NCI-H526 (cell line): Measurements from ENCODE around the gene CHSY1.
A peak's percentile ranks its signal among the peaks of the same experiment; 100 is the strongest.

Experiments
- DNase-seq, 2 experiments: peaks; one replicate each; lab custom pipeline; 2025; lab: John Stamatoyannopoulos, UW

The CHSY1 gene

DNA sequence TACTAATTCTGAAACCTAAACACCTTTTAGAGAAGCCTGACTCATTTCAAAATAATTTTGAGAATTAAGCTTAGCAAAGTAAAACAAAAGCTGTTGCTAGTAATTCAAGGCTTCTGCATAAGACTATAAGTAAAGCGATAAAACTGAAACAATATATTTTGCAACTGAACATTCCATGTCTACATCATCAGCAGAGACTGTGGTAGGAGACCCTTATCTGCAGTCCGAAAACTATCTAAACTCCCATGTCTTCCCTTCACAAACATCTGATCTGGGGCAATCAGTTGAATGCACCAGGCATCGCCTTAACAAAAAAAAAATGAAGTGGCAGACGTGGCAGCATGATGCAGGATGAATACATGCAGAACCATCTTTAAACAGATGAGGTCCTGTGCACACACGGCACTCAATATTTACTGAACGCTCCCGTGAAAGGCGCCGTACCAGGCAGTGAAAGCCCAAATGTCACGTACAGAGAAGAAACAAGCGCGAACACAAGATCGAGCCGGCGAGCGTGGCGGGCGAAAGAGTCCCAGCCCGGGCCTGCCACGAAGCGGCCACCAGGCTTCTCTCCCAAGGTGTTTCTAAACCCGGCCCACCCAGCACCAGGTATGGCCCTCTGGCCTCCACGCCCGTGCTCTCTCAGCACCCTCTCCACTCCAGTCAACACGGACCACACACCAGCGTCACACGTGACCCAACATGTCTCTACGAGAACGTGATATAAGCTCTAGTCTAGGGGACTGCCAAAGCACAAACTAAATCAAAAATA, 63.0 kb downstream of the CHSY1 start:
- DNase-seq, result no peak

DNA sequence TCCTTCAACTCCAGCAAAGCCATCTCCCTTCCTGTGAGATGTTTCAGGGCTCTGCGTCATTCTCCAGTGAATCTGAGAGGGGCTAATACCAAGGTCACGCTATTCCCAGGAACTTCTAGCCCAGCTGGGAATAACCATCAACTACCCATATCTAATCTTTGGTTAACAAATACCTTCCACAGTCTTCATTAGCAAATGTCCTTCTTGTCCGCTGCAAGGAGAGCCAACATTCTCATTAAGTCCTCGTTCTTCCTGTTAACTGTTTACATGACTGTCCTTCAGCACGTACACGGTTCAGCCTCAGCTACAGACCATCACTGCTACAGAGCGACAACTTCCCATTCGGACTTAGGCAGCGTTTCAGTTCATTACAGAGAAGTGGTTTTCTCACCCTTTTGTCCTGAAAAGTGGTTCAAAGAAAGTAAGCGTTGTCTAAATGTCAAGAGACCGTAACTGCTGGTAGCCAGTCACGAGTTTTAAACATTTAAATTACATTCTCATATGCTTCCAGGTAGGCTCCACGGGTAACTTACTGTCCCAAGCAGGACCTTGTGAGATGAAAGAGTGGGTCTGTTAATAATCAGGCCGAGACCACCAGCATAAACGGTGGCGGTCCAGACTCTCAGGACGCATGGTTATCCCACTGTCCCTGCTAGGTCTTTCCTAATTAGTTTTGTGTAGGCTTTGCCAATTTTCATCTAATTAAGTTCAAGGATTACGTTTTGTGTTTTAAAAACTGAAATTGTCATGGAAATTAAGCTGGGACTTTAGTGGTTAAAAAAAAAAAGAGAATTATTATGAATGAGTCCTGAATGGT, 63.8 kb downstream of the CHSY1 start:
- DNase-seq, result no peak

DNA sequence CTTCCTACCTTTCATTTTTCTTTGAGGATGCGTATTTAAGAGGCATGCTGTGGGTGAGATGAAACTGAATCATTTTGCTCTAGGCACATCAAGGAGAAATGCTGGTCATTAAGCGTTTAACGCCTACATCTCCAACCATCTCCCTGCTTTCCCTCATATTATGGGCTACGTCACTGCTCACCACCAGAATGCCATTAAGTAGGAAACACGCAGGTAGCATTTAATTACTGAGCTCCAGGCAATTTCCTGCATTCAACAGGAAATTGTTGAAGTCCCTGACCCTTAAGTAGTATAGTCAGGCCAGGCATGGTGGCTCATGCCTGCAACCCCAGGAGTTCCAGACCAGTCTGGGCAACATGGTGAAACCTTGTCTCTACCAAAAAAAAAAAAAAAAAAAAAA, 66.1 kb downstream of the CHSY1 start:
- DNase-seq, result no peak

DNA sequence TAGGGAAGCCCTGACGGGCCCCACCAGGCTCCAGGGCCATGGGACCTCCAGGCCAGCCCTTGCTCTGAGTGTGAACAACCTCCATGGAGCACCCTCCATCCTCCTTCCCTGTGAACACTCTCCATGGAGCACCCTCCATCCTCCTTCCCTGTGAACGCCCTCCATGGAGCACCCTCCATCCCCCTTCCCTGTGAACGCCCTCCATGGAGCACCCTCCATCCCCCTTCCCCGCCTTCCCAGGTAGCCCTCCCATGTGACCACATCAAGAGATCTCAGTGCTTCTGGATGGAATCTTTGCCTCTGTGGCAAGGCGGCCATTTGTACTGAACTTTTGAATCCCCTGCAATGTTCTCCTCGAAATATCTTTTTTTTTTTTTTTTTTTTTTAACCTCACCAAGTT, 66.5 kb downstream of the CHSY1 start:
- DNase-seq, result no peak

DNA sequence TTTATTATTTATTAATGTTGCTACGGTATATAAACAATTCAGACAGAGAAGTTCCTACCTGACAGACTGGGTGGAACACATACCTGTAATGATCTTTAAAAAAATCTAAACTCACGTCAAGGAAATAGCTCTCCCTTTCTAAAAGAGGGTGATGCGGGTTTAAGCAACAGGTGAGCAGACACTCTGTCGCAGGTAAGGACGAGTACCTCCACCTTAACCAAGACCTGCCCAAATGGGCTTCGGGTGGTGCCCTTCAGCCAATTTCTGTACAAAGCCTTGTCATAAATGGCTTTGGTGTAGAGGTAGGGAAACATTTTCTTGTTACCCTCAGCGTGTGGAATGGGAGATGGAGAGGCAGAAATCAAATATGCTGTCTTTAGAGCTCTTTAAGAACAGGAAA, 67.0 kb downstream of the CHSY1 start:
- DNase-seq, result no peak

DNA sequence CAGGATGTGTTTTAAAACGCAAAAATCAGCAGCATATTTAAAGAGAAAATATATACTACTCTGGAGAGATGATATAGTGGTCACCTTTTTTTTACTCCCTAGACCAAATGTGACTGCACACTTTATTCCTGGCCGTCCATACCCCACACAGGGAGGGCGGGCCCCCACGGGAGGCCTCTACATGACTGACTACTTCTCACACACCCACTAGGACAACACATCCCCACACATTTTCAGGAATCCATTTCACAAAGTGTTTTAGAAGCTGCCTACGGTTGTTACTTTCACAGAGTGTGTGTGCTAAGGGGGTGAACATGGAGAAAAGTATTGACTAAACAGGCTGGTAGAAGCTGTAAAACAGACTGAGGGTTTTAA, 67.9 kb downstream of the CHSY1 start:
- DNase-seq, result no peak

DNA sequence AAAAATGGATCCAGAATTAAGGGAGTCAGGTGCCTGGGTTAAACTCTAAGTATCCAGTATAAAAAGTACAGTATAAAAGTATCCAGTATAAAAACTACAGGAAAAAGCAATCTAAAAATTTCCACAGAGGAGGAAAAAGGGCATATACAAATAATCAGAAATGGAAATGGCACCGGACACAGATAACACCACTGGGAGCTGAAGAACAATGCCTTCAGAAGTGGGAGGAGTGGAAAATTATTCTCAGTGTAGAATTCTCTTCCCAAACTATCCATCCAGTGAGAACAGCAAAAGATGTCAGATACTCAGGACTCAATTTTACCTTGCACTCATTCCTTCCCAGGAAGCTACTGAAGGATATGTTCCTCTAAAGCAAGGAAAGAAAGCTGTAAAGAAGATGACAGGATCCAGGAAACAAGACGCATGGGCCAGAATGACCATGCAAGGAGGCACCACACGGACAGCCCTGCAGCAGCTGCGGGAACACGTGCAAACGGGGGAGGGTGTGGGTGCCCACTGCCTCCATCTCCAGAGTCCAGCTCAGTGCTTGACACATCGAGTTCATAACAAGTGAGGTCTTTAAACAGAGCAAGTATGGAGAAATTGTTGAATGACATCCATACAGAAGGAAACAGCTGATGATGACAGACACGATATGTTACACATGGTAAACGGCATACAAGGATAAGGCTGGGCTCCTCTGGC, 68.5 kb downstream of the CHSY1 start:
- DNase-seq, result no peak

DNA sequence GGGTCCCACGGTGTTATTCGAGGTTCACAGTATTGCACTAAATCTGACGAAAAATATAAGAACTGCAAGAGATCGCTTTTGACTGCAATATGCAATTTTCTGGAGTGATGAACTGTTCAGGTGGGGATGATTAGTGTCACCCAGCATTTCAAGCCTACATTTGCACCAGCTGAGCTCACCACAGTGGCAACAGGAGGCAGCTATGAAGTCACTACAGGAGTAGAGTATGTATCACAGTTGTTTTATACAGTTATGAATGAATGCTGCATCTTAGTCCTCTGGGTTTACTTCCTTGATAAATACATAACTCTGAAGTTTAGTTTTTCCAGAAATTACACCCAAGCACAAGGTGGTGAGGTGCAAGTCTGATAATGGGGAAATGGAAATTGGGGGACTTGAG, 69.6 kb downstream of the CHSY1 start:
- DNase-seq, result no peak

DNA sequence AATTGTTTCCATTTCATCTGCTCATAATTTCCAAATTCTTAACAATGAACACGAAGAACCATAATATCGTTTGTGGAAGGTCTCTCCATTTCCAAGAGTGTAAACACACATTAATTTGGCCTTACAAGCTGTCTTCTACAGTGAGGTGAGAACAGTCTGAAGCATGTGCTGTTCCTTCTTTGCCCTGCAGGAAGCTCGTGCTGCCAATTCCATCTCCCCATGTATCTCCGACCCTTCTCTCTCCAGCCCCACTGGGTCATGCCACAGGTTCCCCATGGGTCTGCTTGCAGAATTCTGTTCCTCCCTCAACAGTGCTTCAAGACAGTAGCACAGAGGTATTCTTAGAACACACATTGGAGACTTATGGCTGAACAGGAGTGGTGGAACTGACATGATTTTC, 70.5 kb downstream of the CHSY1 start:
- DNase-seq, result no peak

DNA sequence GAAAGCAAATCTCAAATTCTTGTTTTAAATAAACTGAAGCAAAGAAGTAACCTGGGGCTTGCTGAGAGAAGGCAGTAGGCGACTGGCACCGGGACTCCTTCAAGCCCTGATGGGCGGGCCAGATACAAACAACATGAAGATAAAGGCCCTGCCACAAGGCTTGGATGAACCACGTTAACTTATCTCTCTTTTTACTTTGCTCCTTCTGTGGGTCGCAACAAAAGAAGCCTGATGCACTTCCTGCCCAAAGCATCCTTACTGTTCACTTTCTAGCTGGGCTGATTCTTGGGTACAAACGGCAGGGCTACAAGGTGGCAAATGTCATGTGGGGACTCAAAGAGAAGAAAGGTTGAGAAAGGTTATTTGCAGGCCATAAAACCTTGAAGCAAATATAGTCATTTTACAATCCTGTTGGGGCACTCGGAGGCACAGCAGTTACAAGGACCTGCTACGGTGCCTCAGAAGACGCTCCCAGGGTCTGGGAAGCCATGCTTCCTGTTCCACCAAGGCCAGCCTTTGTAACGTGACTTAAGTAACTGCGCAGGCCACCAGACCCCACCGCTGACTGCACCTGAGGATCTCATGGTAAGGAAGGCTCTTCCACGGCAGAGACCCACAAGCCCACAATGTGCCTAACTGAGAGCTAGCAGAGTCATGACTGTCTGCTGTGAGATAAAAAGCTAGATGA, 71.1 kb downstream of the CHSY1 start:
- no peak for DNase-seq

DNA sequence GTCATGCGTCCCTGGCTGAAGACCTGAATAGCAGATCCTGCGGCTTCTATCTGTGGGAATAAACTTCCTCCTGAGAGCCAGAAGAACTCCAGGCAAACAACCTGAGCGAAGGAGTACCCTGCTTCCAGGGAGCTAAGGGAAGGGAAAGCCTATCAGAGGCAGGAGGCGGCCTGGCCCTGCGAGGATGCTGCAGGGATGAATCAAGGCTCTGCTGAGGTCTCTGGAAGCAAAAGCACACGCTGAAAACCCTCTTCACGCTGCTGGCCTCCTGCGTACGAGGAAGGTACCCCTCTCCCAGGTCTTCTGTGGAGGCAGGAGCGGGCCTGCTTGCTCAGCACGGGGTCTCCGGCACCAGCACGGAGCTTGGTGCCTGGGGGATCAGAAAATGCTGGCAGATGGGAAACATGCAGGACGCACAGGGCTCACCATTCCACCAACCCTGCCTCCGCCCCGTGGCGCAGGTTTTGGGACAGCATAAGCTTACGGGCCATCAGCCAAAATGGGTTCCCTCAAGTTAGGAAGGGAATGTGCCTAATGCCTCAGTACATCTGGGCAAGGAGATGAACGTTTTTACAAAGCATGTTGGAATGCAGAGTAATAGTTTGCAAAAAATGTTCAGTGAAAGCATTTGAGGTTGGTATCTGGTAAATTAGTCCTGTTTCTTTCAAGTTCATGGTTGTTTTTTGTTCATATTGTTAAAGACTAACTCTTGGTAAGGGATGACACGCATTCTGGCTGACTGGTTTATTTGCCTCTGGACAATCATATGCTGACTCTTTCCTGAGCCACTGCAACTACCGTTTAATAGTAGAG, 72.3 kb downstream of the CHSY1 start:
- no peak for DNase-seq

DNA sequence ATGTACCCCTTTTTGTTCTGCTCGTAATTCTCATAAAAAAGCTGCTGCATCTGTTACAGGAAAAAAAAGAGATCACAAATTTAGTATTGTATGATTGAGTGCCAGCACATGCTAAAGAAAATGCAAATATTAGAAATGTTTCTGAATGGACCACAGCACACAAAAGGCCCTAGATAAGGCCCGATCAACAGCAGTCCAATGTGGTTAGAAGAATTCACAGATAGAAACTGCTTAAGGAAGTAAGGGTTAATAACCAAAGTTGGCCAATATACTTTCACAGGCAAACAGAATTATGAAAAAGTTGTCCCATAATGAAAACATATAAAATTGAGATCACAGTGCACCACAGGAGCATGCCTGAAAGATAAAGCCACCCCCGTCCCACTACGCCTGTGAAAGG, 72.9 kb downstream of the CHSY1 start:
- no peak for DNase-seq

DNA sequence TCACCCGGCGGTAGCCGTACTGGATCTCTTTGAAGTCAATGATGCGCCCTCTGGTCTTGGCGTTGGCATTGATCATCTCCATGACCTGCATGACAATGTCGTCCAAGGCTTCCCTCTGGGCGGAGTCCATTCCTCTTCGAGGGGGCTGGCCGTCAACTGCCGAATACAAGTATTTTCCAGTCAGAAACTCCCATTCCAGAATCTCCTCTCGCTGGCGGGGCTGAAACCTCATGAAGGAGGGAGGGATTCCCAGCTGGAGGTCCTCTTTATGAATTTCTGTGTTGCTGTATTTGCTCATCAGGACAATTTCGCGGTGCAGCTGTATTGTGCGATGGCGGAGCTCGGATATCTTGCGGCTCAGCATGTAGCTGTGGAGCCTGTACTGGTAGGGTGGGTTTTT, 73.4 kb downstream of the CHSY1 start:
- DNase-seq, result no peak

DNA sequence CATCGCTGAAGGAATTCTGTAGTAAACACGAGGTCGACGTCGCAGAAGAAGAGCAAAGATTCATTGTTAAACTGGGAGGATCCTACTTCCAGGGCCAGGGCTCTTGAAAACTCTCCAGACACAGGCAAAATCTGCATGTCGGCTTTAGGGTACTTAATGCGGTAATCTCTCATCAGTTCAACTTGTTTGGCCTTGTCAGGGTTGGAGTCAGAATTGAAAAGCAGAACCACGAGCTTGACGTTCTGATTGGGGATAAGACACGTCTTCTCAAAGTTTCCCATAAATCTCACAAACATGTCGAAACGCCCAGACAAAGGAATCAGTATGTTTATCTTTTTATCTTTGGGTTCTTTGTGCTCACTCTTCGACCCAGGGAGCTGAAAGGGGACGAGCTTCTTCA, 74.0 kb downstream of the CHSY1 start:
- no peak for DNase-seq

DNA sequence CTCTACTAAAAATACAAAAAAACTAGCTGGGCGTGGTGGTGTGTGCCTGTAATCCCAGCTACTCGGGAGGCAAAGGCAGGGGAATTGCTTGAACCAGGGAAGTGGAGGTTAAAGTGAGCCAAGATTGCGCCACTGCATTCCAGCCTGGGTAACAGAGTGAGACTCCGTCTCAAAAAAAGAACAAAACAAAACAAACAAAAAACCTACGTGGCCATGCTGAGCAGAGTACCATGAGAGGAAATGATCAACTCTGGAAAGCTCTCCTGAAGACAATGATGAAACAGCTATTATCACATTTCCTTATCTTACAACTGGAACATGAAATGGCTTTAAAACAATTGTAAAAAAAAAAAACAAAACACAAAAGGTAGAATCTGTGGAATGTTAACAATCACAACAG, 75.2 kb downstream of the CHSY1 start:
- DNase-seq, result no peak

DNA sequence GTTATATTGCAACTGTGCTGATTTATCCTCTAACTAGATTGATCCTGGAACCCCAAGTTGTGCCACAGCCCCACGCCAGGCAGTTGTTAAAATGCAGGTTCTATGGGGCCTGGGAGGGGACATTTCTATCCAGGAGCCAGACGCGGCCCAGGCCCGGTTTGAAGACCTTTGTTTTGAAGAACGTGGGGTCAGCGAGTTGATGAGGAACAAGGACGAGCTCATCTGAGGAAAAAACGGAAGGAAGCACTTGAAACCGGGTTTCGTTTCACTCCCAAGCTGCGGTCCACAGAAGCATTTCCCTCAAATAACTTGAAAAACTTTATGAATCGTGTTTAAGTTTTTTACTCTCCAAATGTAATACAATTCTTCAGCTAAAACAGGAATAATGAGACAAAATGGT, 76.4 kb downstream of the CHSY1 start:
- DNase-seq, result no peak

DNA sequence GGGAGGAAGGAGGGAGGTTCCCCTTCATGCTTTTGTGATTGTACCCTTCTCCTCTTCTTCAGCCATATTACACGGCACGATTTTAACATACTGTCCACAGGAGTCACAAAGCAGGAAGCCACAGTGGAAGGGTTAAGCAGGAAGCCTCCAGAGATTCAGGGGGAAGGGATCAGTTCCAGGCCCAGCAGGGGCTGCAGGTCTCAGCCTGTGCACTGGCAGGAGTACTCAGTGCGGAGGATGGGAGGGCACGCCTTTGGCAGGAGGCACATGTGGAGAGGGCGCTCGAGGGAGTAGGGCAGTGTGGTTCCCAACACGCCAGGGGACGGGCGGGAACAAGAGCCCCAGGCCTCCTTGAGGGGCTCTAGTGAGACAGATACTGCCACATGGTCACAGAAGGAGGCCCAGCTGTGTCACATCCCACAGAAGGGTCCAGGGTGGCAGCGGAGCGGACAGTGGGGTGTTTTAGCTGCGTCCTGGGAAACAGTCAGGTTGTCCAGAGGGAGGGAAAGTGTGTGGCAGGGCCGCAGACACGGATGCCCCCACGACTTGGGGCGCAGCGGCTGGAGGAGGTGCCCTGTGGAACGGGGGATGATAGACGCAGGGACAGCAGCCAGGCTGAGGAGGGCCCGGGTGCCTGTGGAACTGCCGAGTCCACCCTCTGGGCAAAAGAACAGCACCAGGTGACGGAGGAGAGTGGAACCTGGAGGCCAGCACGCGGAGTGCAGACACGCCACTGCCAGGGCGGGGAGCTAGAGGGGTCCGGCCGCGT, 77.5 kb downstream of the CHSY1 start:
- DNase-seq, result no peak

DNA sequence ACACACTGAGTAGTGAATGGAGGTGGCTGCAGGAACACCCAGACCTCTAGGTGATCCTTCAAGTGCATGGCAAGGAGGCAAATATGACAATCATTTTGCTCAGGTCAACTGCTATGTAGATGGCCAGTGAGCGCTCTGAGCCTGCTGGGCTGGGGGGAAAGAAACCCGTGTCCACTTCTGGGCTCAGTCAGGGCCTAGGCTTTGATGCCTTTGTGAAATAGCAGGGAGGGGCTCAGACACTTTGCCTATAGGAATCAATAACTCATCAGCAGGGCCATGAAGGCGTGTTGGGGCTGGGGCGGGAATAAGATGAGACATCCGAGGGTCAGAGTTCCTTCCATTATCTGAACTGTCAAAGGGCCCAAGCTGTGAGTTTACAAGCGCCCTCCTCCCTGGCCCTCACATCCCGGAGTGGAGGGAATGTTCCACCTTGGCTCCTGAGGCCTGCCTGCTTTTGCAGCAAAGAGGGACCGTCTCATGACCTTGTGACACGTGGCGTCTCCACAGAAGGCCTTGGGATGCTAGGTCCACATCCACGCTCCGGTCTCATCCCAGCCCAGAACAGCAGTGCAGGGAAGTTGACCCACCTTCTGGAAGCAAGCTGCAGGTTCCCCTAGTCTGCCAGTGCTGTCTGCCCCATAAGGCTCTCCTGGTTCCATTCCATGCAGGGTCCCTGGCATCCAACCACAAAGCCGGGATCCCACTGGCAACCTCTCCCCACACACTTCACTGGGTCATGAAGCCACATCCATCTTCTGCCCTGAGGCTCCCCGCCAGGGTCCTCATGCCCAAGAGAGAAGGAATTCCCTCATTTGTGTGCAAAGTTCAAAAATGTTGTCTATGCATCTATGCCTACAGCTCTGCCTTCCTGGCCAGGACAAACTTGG, 78.4 kb downstream of the CHSY1 start:
- DNase-seq, result no peak

DNA sequence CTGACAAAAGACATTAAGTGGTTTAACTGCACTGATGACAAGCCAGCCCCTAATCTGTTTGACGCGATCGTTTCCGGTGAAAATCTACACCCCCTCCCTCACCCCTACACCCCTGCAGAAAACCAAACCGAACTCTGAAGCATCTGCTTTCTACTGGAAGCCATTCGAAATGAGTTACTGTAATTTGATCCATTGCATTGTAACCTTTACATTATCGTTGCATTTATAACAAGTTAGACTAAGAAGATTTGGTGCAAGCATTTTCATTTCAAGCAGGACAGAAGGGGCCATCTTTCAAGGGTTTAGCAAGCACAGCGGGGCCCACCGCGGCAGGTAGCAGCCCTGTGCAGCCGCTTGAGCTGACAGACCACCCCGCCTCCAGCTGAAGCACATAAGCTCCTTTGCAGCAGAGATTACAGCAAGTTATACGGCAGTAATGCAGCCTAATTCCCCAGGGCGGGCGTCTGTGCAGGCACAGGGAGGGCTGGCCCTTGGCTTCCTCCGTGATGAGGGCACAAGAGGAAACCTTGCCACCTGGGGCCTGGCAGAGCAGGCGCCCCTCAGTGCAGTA, 79.3 kb downstream of the CHSY1 start:
- peak in 1 of 2 experiments; percentile 3 for DNase-seq
